ENCODE data around the gene PIGH.
"Not testable (repeated sequence)": the region's sequence is repeated elsewhere in the genome, so short reads cannot be mapped to it uniquely, and the experiment has no call there.

Gene PIGH

GRCh38 chr14:67551123-67551522 is 48.9 kb downstream of the PIGH start:
- TF ChIP-seq POU2F2 (IDR thresholded peaks at IDR 0.05; ENCODE audit: low read depth, low read length) (no peak), POLR2AphosphoS5 (IDR thresholded peaks at IDR 0.05; ENCODE audit: low read depth, low read length) (no peak), TAF1 (IDR thresholded peaks at IDR 0.05; ENCODE audit: low read depth, low read length) (no peak), PAX5 (IDR thresholded peaks at IDR 0.05; ENCODE audit: insufficient read depth, low read length, severe bottlenecking) (no peak), SPI1 (IDR thresholded peaks at IDR 0.05; ENCODE audit: low read depth, low read length) (no peak), POLR2A (IDR thresholded peaks at IDR 0.05; ENCODE audit: low read depth, low read length) (no peak)
- DNase-seq (ENCODE audit: insufficient read length, low spot score) = no peak

GRCh38 chr14:67549734-67550133 is 50.3 kb downstream of the PIGH start:
- FAIRE-seq (no peak), DNase-seq (ENCODE audit: insufficient read length, low spot score) (no peak)
- TF ChIP-seq SPI1 (IDR thresholded peaks at IDR 0.05; ENCODE audit: low read depth, low read length) = no peak

More at GRCh38 chr14:67551123-67551522, 48.9 kb downstream of the PIGH start:
- no peak for FAIRE-seq

GRCh38 chr14:67547224-67547780 is 52.8 kb downstream of the PIGH start:
- FAIRE-seq (no peak), DNase-seq (ENCODE audit: insufficient read length, low spot score) (no peak)
- TF ChIP-seq PAX5 (IDR thresholded peaks at IDR 0.05; ENCODE audit: insufficient read depth, low read length, severe bottlenecking) (no peak), TAF1 (IDR thresholded peaks at IDR 0.05; ENCODE audit: low read depth, low read length) (no peak), POLR2A (IDR thresholded peaks at IDR 0.05; ENCODE audit: low read depth, low read length) (no peak), POU2F2 (IDR thresholded peaks at IDR 0.05; ENCODE audit: low read depth, low read length) (no peak), SPI1 (IDR thresholded peaks at IDR 0.05; ENCODE audit: low read depth, low read length) (no peak), POLR2AphosphoS5 (IDR thresholded peaks at IDR 0.05; ENCODE audit: low read depth, low read length) (no peak)

GRCh38 chr14:67544590-67544989 is 55.5 kb downstream of the PIGH start:
- TF ChIP-seq TAF1 (IDR thresholded peaks at IDR 0.05; ENCODE audit: low read depth, low read length) (no peak), SPI1 (IDR thresholded peaks at IDR 0.05; ENCODE audit: low read depth, low read length) (no peak), POLR2A (IDR thresholded peaks at IDR 0.05; ENCODE audit: low read depth, low read length) (no peak), PAX5 (IDR thresholded peaks at IDR 0.05; ENCODE audit: insufficient read depth, low read length, severe bottlenecking) (no peak), POLR2AphosphoS5 (IDR thresholded peaks at IDR 0.05; ENCODE audit: low read depth, low read length) (no peak), POU2F2 (IDR thresholded peaks at IDR 0.05; ENCODE audit: low read depth, low read length) (no peak)
- FAIRE-seq = no peak
- DNase-seq (ENCODE audit: insufficient read length, low spot score) = no peak

GRCh38 chr14:67542620-67543019 is 57.4 kb downstream of the PIGH start:
- not testable (repeated sequence) for FAIRE-seq; DNase-seq (ENCODE audit: insufficient read length, low spot score)

GRCh38 chr14:67541448-67542387 is 58.4 kb downstream of the PIGH start:
- FAIRE-seq = peak; percentile 90
- TF ChIP-seq PAX5 (IDR thresholded peaks at IDR 0.05; ENCODE audit: insufficient read depth, low read length, severe bottlenecking) = no peak
- no peak for TF ChIP-seq SPI1 (IDR thresholded peaks at IDR 0.05; ENCODE audit: low read depth, low read length)
- no peak; the same call in 1 of the 2 replicates for TF ChIP-seq TAF1 (IDR thresholded peaks at IDR 0.05; ENCODE audit: low read depth, low read length)
- no peak for TF ChIP-seq POLR2AphosphoS5 (IDR thresholded peaks at IDR 0.05; ENCODE audit: low read depth, low read length)
- no peak for TF ChIP-seq POLR2A (IDR thresholded peaks at IDR 0.05; ENCODE audit: low read depth, low read length)
- TF ChIP-seq POU2F2 (IDR thresholded peaks at IDR 0.05; ENCODE audit: low read depth, low read length) = no peak
- DNase-seq (ENCODE audit: insufficient read length, low spot score) = no peak
